DND-41 (cell line): ENCODE measurements around the gene PGM1.

Experiments used
- CTCF ChIP-seq: IDR thresholded peaks from 2 replicates; pipeline ENCODE4 v1.5.1; 2012; ENCODE audit warnings: borderline replicate concordance, low read length, moderate library complexity, mild to moderate bottlenecking; ENCODE audit not compliant: poor library complexity, severe bottlenecking; ENCODE audit errors: extremely low read depth
- EZH2 ChIP-seq: IDR thresholded peaks from 3 replicates; pipeline ENCODE4 v1.6.1; 2012; ENCODE audit warnings: borderline replicate concordance, low read depth, mild to moderate bottlenecking, moderate library complexity, low read length, inconsistent platforms; ENCODE audit not compliant: severe bottlenecking

DNA sequence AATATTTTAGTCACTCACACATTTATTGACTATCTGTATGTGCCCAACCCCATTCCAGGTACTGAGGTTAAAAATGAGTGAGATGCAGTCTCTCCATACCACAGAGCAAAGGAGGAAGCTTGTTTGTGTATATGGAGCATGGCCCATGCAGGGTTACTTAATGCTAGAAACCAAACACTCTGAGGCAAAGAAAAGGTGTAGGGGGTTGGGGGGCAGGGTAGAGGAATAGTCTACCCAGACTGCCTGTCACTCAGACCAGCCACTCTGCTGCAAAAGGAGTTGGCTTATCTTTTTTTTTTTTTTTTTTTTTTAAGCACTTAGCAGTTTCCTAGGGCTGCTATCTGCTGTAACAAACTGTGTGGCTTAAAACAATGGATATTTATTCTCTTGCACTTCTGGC, 19.8 kb downstream of the PGM1 start:
- TF ChIP-seq CTCF (no peak), EZH2 (no peak)
